Hematopoietic multipotent progenitor cell treated with erythropoietin and hydrocortisone succinate and interleukin-3 and kit ligand, for 15 days (in vitro differentiated cells): ENCODE results near the gene VOPP1.

ENCODE experiments used
- DNase-seq: peaks from one replicate; pipeline ENCODE4 v3.0.0-alpha.2; 2015; ENCODE audit warnings: low spot score

Gene VOPP1

GRCh38 chr7:55432939-55433784 lies 139.1 kb downstream of the VOPP1 start:
- no peak for DNase-seq

- DNase-seq = no peak
These were observed 139.8 kb downstream of the VOPP1 start for GRCh38 chr7:55432506-55432905.

GRCh38 chr7:55431898-55432297 lies 140.4 kb downstream of the VOPP1 start:
- DNase-seq = no peak

GRCh38 chr7:55429835-55430499 lies 142.3 kb downstream of the VOPP1 start:
- DNase-seq = no peak

GRCh38 chr7:55427800-55428199 lies 144.5 kb downstream of the VOPP1 start:
- no peak for DNase-seq

- no peak for DNase-seq
These were observed 145.0 kb downstream of the VOPP1 start for GRCh38 chr7:55427342-55427741.

GRCh38 chr7:55426676-55427075 lies 145.6 kb downstream of the VOPP1 start:
- no peak for DNase-seq

GRCh38 chr7:55425141-55425752 lies 147.1 kb downstream of the VOPP1 start:
- no peak for DNase-seq

- no peak for DNase-seq
These were observed 148.4 kb downstream of the VOPP1 start for GRCh38 chr7:55423891-55424290.

GRCh38 chr7:55423277-55423711 lies 149.0 kb downstream of the VOPP1 start:
- DNase-seq = no peak
